GM18505 (cell line): Measurements from ENCODE around the gene C1QTNF9B.
"Not testable (repeated sequence)": the region's sequence is repeated elsewhere in the genome, so short reads cannot be mapped to it uniquely, and the experiment has no call there.

Experiments used
- ATAC-seq: cut with Tn5 transposase; IDR thresholded peaks from one replicate; pipeline ENCODE4 v1.9.1; 2021; ENCODE audit not compliant: unreplicated experiment
- POLR2A ChIP-seq: IDR thresholded peaks from 4 replicates; pipeline ENCODE4 v1.6.1; 2011; ENCODE audit warnings: borderline replicate concordance; ENCODE audit not compliant: insufficient read depth, insufficient read length; ENCODE audit errors: extremely low read depth

The C1QTNF9B gene

GRCh38 chr13:23897452-23897919 is at the start of gene C1QTNF9B:
C1QTNF9B (minus strand) TSS chr13:23897502.
- not testable (repeated sequence) for ATAC-seq

GRCh38 chr13:23946900-23947299 is 49.6 kb upstream of the C1QTNF9B start:
- ATAC-seq: no peak
- no peak for TF ChIP-seq POLR2A

- ATAC-seq: no peak
- TF ChIP-seq POLR2A: no peak
Observed at GRCh38 chr13:23946067-23946466, 48.8 kb upstream of the C1QTNF9B start.

GRCh38 chr13:23945612-23946011 is 48.3 kb upstream of the C1QTNF9B start:
- no peak for ATAC-seq
- TF ChIP-seq POLR2A: no peak

- no peak for TF ChIP-seq POLR2A
Observed at GRCh38 chr13:23941211-23941610, 43.9 kb upstream of the C1QTNF9B start.

GRCh38 chr13:23939666-23940065 is 42.4 kb upstream of the C1QTNF9B start:
- not testable (repeated sequence) for ATAC-seq

More at GRCh38 chr13:23941211-23941610, 43.9 kb upstream of the C1QTNF9B start:
- ATAC-seq: no peak

- TF ChIP-seq POLR2A: no peak
- ATAC-seq: no peak
Observed at GRCh38 chr13:23934520-23934919, 37.2 kb upstream of the C1QTNF9B start.

GRCh38 chr13:23928985-23929384 is 31.7 kb upstream of the C1QTNF9B start:
- ATAC-seq: no peak
- TF ChIP-seq POLR2A: no peak

GRCh38 chr13:23923031-23923430 is 25.7 kb upstream of the C1QTNF9B start:
- TF ChIP-seq POLR2A: no peak
- ATAC-seq: no peak

- no peak for ATAC-seq
Observed at GRCh38 chr13:23922005-23922932, 25.0 kb upstream of the C1QTNF9B start.

GRCh38 chr13:23921451-23921888 is 24.2 kb upstream of the C1QTNF9B start:
- no peak for ATAC-seq
- TF ChIP-seq POLR2A: no peak

More at GRCh38 chr13:23922005-23922932, 25.0 kb upstream of the C1QTNF9B start:
- TF ChIP-seq POLR2A: no peak

- no peak for TF ChIP-seq POLR2A
- ATAC-seq: no peak
Observed at GRCh38 chr13:23919006-23919405, 21.7 kb upstream of the C1QTNF9B start.

GRCh38 chr13:23918208-23918607 is 20.9 kb upstream of the C1QTNF9B start:
- no peak for ATAC-seq

GRCh38 chr13:23915308-23915707 is 18.0 kb upstream of the C1QTNF9B start:
- no peak for ATAC-seq
- no peak for TF ChIP-seq POLR2A

More at GRCh38 chr13:23918208-23918607, 20.9 kb upstream of the C1QTNF9B start:
- TF ChIP-seq POLR2A: no peak
